HFF-Myc (cell line): ENCODE measurements around the gene ADPRM.

Source experiments
- DNase-seq: peaks from one replicate; pipeline ENCODE4 v3.0.0-alpha.2; 2011; ENCODE audit warnings: low read depth; ENCODE audit errors: extremely low read depth
- H3K4me3 ChIP-seq: replicated peaks from 2 replicates; pipeline ENCODE4 v1.5.1; 2011; ENCODE audit warnings: low read depth, mild to moderate bottlenecking, control low read depth, low read length
- TF ChIP-seq, protein P1 (sequence below): IDR thresholded peaks from 2 replicates; pipeline ENCODE4 v1.5.1; 2012; ENCODE audit warnings: mild to moderate bottlenecking, low read depth, low read length, control low read depth; ENCODE audit errors: missing control alignments

ADPRM gene

DNA sequence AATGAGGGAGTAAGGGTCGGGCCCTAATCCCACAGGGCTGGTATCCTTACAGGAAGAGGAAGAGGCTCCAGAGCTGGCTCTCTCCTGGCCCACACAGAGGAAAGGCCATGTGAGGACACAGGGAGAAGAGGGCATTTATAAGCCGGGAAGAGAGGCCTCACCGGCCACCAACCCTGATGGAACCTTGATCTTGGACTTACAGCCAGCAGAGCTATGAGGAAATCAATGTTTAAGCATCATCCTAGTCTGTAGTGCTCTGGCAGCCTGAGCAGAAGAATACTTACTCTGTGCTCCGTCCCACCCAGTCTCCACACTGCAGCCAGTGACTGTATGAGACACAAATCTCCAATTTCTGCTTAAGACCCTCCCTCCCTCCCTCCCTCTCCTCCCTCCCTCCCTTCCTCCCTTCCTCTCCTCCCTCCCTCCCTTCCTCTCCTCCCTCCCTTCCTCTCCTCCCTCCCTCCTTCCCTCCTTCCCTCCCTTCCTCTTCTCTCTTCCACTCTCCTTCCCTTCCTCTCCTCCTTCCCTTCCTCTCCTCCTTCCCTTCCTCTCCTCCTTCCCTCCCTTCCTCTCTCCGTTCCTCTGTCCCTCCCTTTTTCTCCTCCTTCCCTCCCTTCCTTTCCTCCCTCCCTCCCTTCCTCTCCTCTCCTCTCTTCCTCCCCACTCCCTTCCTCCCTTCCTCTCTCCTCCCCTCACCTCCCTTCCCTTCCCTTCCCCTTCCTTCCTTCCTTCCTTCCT, 41.3 kb downstream of the ADPRM start:
- H3K4me3 ChIP-seq = no peak overlapping the region
- no peak for DNase-seq
- TF ChIP-seq, protein P1, sequence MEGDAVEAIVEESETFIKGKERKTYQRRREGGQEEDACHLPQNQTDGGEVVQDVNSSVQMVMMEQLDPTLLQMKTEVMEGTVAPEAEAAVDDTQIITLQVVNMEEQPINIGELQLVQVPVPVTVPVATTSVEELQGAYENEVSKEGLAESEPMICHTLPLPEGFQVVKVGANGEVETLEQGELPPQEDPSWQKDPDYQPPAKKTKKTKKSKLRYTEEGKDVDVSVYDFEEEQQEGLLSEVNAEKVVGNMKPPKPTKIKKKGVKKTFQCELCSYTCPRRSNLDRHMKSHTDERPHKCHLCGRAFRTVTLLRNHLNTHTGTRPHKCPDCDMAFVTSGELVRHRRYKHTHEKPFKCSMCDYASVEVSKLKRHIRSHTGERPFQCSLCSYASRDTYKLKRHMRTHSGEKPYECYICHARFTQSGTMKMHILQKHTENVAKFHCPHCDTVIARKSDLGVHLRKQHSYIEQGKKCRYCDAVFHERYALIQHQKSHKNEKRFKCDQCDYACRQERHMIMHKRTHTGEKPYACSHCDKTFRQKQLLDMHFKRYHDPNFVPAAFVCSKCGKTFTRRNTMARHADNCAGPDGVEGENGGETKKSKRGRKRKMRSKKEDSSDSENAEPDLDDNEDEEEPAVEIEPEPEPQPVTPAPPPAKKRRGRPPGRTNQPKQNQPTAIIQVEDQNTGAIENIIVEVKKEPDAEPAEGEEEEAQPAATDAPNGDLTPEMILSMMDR = no peak

DNA sequence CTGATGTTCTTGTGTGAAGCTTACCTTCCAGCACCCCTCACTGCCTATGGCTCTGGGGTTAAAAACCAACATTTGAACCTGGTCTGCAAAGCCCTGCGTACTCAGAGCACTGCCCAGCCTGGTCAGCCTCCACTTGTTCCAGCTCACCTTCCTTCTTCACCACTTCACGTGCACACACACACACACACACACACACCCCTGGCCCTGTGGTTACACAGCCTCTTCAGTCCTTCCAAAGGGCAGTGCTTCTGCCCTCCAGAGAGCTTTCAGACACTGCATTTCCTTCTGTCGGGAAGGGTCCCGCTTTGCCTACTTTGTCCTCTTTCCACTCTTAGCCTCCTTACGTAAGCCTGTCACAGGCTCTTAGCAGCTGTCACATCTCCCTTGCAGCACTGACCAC, 42.0 kb downstream of the ADPRM start:
- TF ChIP-seq, protein P1 = no peak
- DNase-seq = no peak
- no peak overlapping the region for H3K4me3 ChIP-seq

DNA sequence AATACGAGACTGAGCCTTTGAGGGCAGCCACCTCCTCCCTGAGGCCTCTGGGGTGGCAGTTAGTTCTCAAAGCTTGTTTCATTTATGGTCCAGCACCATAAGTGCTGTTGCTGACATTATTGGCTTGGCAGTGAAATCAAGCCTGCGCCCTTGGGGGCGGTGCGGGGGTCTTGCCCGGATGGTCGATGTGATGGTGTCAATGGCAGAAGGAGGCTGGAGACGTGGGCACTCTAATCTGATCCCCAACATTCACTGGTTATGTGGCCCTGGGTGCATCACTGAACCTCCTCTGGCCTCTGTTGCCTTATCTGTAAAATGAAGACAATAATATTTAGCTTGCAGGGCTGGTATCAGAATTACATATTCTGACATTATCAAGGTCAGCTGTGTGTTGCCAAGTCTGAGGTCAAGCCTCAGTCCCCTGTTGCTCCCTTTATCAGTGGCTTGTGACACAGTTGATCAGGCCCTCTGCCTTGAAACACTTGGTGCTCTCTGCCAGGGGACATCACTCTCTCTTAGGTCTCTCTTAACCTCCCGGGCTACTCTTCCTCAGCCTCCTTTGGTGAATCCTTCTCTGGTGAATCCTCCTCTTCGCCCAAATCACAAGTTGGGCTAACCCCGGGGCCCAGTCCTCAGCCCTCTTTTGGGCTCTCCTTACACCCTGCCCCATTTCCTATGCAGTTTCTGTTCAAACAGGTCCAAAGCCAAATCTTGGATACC, 44.2 kb downstream of the ADPRM start:
- no peak overlapping the region for H3K4me3 ChIP-seq
- TF ChIP-seq, protein P1 = no peak
- no peak for DNase-seq

DNA sequence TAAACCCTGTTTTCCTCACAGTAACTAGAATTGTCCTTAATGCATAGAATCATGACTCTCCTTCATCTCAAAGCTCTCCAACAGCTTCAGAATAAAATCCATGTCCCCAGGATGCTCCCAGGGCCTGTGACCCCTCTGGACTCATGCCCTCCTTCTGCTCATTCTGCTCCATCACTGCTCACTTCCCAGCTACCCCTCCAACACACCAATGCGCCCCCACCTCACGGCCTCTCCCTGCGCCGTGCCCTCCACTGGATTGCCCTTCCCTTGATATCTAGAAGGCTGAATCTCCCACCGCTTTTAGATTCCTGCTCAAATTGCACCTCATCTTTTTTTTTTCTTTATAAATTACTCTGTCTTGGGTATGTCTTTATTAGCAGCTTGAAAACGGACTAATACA, 45.0 kb downstream of the ADPRM start:
- H3K4me3 ChIP-seq = no peak overlapping the region
- TF ChIP-seq, protein P1 = no peak
- DNase-seq = no peak

DNA sequence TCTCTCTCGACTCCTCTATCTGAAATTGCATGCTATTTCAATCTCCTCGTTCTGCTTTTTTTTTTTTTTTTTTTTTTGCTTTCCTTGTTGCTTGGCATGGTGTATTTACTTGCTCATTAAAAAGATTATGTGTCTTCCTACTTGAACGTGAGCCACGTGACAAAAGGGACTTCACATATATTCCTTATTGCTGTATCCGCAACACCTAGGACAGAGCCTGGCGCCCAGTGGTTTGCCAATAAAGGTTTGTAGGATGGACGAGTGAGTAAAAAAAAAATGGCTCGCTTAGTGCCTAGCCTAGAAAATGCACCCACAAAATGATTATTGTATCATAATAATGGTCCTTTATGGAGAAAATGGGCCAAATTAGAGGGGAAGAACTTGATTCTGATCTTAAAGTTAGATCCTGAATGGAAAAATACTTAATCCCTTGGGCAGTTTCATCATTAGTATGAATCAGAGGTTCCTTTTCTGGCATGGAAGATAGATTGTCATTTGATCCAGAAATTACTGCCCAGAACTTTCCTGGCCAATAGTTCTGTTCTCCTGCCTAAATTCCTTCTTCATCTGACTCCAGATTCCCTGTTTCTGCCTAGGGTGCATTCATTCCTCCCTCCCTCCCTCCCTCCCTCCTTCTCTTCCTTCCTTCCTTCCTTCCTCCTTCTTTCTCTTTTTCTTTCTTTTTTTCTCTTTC, 46.1 kb downstream of the ADPRM start:
- DNase-seq = no peak

DNA sequence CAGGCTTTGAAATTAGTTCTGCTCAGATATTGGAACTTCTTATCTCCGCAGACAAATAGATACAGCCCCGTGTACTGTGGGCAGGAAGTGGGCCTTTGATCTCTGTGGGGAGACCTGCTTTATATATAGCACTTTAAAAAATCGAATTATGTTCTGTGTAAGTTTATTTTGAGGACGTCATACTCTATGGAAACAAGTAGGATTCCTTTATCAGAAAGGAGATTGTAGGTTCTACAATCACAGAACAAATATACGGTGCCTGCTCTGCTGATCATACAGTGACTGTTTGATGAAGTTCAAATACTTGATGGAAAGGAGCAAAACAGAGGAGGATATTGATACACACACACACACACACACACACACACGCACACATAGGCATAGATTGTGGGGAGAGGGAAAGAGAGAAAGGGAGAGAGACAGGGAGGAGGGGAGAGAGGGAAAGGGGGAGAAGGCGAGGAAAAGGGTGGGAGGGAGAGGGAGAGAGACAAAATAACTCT, 47.2 kb downstream of the ADPRM start:
- TF ChIP-seq, protein P1 = no peak
- DNase-seq = no peak
- no peak overlapping the region for H3K4me3 ChIP-seq

More for the DNA sequence above, 46.1 kb downstream of the ADPRM start:
- TF ChIP-seq, protein P1 = no peak
- no peak overlapping the region for H3K4me3 ChIP-seq
